Sigmoid colon (tissue), 3 donors: ENCODE measurements around the gene TMEM63B.

Experiments
- CTCF ChIP-seq, 4 experiments: fragments of 450-650 bp in 3 of 4; fragments of 200-600 bp in 1 of 4; IDR thresholded peaks; one replicate each; pipeline ENCODE4 v1.5.1; 2016 to 2019; ENCODE audit warnings: antibody characterized with exemption in 4 of 4, mild to moderate bottlenecking in 3 of 4, moderate library complexity in 2 of 4
- POLR2A ChIP-seq, 2 donors: fragments of 450-650 bp; IDR thresholded peaks; one replicate each; pipeline ENCODE4 v1.6.1; 2016; ENCODE audit warnings: antibody characterized with exemption in 2 of 2, mild to moderate bottlenecking in 2 of 2, moderate library complexity in 2 of 2

GRCh38 chr6:44135875-44136274, 8.5 kb downstream of the TMEM63B start:
- TF ChIP-seq POLR2A (IDR thresholded peaks at IDR 0.05) (no peak), CTCF (IDR thresholded peaks at IDR 0.05) (no peak)
